Measurements from ENCODE around the gene LAMC2.

The LAMC2 gene

GRCh38 chr1:183237046-183237445, 51.0 kb downstream of the LAMC2 start:
- ATAC-seq: no peak
- TF ChIP-seq GLIS3 (CRISPR knock-in tag; IDR thresholded peaks at IDR 0.05): no peak
- TF ChIP-seq CSRNP3 (CRISPR knock-in tag; IDR thresholded peaks at IDR 0.05): no peak
- TF ChIP-seq BACH2 (CRISPR knock-in tag; IDR thresholded peaks at IDR 0.05; ENCODE audit: borderline replicate concordance): no peak
- TF ChIP-seq ARNTL (CRISPR knock-in tag; IDR thresholded peaks at IDR 0.05; ENCODE audit: borderline replicate concordance, low read depth): no peak
- TF ChIP-seq PATZ1 (CRISPR knock-in tag; IDR thresholded peaks at IDR 0.05; ENCODE audit: borderline replicate concordance): no peak
- no peak for TF ChIP-seq OSR1 (CRISPR knock-in tag; IDR thresholded peaks at IDR 0.05)
- TF ChIP-seq TCF4 (CRISPR knock-in tag; IDR thresholded peaks at IDR 0.05; ENCODE audit: borderline replicate concordance): no peak
- TF ChIP-seq CSDC2 (CRISPR knock-in tag; IDR thresholded peaks at IDR 0.05): no peak
- TF ChIP-seq CREB5 (CRISPR knock-in tag; IDR thresholded peaks at IDR 0.05; ENCODE audit: low read depth): no peak
- no peak for TF ChIP-seq TOX (CRISPR knock-in tag; IDR thresholded peaks at IDR 0.05; ENCODE audit: borderline replicate concordance)

- ATAC-seq: no peak
- TF ChIP-seq ZNF565 (CRISPR knock-in tag; conservative IDR thresholded peaks at IDR 0.05; ENCODE audit: low read depth) (no peak), RARB (CRISPR knock-in tag; IDR thresholded peaks at IDR 0.05) (no peak)
These were observed 52.0 kb downstream of the LAMC2 start for GRCh38 chr1:183238071-183238470.

- no peak for ATAC-seq
- no peak for TF ChIP-seq BACH2 (CRISPR knock-in tag; IDR thresholded peaks at IDR 0.05; ENCODE audit: borderline replicate concordance)
- TF ChIP-seq TOX (CRISPR knock-in tag; IDR thresholded peaks at IDR 0.05; ENCODE audit: borderline replicate concordance): no peak
- no peak for TF ChIP-seq ZC3H10 (CRISPR knock-in tag; IDR thresholded peaks at IDR 0.05)
- TF ChIP-seq ISL1 (CRISPR knock-in tag; IDR thresholded peaks at IDR 0.05): no peak
- TF ChIP-seq TCF4 (CRISPR knock-in tag; IDR thresholded peaks at IDR 0.05; ENCODE audit: borderline replicate concordance): no peak
- no peak for TF ChIP-seq ZFP30 (CRISPR knock-in tag; IDR thresholded peaks at IDR 0.05)
- TF ChIP-seq RARB (CRISPR knock-in tag; IDR thresholded peaks at IDR 0.05): no peak
- TF ChIP-seq ZNF565 (CRISPR knock-in tag; conservative IDR thresholded peaks at IDR 0.05; ENCODE audit: low read depth): no peak
- TF ChIP-seq SNAI2 (CRISPR knock-in tag; IDR thresholded peaks at IDR 0.05): no peak
- no peak for TF ChIP-seq CREB5 (CRISPR knock-in tag; IDR thresholded peaks at IDR 0.05; ENCODE audit: low read depth)
- TF ChIP-seq CSDC2 (CRISPR knock-in tag; IDR thresholded peaks at IDR 0.05): no peak
These were observed 53.2 kb downstream of the LAMC2 start for GRCh38 chr1:183239220-183239742.

GRCh38 chr1:183239793-183240525, 53.9 kb downstream of the LAMC2 start:
- no peak for ATAC-seq
- TF ChIP-seq ISL1 (CRISPR knock-in tag; IDR thresholded peaks at IDR 0.05): no peak
- TF ChIP-seq ARNTL (CRISPR knock-in tag; IDR thresholded peaks at IDR 0.05; ENCODE audit: borderline replicate concordance, low read depth): no peak
- TF ChIP-seq ESRRG (CRISPR knock-in tag; IDR thresholded peaks at IDR 0.05): no peak
- TF ChIP-seq PATZ1 (CRISPR knock-in tag; IDR thresholded peaks at IDR 0.05; ENCODE audit: borderline replicate concordance): no peak
- TF ChIP-seq PPARA (CRISPR knock-in tag; IDR thresholded peaks at IDR 0.05; ENCODE audit: borderline replicate concordance): no peak
